ENCODE measurements around the gene DYRK3.
"Not testable (repeated sequence)": the region's sequence is repeated elsewhere in the genome, so short reads cannot be mapped to it uniquely, and the experiment has no call there.

DYRK3 gene

DNA sequence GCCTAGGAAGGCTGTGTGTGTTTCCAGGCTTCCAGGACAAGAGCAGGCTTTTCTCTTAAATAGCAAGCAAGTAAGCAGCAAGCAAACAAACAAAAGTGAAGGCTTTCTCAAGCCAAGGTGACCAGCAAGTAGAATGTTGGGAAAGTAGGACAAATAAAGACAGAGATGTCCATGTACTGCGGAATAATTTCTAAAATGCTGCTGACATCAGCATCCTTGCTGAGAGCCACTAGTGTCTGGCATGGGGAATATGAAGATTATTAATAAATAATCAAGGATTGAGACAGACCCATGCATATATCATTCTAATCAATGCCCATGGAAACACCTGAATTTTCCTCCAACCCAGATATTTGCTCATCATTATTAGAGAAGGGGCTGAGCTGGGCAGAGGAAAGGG lies 6.4 kb upstream of the DYRK3 start:
- DNase-seq (ENCODE audit: low spot score) (no peak), FAIRE-seq (no peak)

DNA sequence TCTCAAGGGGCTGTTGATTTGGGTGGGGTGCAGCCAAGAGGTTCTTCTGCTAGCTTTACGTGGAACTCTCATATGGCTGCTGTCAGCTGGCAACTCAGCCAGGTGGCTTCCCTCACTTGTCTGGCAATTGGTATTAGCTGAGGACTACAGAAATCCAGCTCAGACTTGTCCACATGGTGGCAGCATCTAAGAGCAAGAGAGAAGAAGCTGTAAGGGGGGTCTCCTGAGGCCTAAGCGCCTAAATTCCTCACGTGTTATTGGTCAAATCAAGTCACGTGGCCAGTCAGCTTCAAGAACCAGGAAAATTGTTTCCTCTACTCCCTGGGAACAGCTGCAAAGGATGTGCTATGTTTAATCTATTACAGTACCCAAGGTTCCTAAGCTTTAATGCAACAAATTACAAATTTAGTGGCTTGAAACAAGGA lies 4.2 kb upstream of the DYRK3 start:
- DNase-seq (ENCODE audit: low spot score): peak; percentile 52

DNA sequence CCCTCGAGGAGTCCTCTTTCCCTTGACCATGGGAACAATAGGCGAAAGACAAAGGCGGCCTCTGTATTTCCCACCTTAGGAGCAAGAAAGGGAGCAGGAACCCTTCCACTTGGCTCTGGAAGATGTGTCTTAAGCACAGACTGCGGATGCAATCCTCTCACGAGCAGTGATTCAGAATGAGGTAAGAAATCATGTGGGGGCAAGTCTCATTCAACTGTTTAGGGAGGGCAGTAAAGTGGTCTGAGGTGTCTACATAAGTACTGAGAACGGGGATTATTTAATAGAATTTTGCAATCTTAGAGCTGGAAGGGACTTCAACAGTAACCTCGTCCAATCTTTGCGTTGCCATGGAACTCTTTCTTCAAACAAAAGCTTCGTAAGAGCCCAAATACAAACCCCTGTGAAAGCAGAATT lies 1.6 kb upstream of the DYRK3 start:
- FAIRE-seq (no peak), DNase-seq (ENCODE audit: low spot score) (peak; percentile 28)

More for the DNA sequence above, 4.2 kb upstream of the DYRK3 start:
- no peak for FAIRE-seq

DNA sequence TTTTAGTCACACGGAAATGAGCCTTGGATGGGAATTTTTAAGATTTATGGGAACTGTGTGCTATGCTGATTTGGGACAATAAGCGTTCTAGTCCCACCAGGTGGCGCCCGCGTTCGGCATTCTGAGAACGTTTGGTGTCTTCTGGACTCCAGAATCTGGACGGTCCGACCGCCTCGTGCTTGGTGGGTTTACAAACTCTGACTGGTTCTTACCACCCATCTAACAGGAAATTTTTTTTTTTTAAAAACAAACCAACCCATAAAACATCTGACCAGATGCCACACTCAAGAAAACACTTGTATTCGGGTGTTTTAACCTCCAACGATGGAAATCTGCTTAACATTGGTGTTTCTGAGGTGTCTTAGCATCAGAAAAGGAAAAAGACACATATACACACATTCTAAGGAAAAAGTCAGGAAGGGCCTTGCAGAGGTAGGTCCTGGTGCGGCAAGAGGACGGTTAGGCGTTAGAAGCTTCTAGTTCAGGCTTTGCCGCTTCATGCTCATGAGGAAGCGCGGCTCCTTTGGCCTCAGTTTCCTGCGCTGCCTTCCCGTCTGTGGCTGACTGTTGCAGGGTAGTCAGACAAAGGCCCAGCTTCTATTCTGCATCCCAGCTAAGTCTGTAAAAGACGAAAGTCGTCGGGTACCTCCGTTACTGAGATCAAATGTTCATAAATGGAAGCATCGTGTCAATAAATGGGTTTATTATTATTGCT lies 814 bp upstream of the DYRK3 start:
- peak; percentile 69 for DNase-seq (ENCODE audit: low spot score)

DNA sequence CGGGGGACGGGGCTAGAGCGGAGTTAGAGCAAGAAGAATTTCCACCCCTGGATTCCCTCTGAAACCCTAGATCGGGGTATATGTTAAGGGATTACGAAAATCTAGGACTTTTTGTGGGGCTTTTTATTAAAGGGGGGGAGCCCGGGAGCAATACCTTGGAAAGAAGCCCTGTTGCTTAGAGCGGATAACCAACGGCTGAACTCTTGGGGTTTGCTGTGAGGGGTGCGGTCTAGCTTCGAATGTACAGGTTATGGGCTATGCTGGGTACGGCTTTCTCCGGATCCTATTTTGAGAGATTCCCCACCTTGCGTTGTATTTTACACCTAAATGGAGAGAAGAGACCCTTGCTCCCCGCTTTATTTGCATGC lies 626 bp downstream of the DYRK3 start:
- FAIRE-seq: no peak
- DNase-seq (ENCODE audit: low spot score): no peak

More for the DNA sequence above, 814 bp upstream of the DYRK3 start:
- no peak for FAIRE-seq

DNA sequence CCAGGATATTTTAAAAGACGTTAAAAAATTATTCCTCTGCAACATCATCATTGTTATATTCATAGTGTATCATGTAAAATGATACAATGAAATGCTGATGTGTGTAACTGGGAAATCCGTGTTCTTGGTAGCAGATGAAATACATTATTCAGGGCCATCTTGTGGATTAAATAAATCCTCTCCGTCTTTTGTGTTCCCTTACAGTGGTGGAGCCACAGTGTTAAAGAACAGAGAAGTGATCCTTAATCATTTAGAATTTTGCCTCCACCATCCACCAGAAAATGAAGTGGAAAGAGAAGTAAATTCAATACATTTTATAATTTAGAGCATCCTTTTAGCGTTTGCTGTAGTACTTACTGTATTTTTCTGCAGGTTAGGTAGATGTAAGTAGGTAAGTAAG lies 1.3 kb downstream of the DYRK3 start:
- no peak for FAIRE-seq

DNA sequence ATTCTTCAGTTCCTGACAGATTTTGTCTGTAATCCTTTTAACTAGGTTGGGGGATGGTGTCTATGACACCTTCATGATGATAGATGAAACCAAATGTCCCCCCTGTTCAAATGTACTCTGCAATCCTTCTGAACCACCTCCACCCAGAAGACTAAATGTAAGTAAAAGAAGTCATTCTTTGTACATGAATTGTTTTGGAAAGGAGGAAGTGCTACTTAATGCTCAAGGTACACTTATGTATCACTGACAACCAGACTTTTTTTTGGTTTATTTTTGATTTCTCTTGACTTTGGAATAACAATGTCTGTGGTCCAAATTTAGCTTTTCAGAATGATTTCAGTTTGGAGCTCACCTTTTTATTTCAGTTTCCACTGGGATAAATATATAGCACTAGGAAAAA lies 2.3 kb downstream of the DYRK3 start:
- DNase-seq (ENCODE audit: low spot score) (no peak), FAIRE-seq (no peak)

More for the DNA sequence above, 1.3 kb downstream of the DYRK3 start:
- no peak for DNase-seq (ENCODE audit: low spot score)

DNA sequence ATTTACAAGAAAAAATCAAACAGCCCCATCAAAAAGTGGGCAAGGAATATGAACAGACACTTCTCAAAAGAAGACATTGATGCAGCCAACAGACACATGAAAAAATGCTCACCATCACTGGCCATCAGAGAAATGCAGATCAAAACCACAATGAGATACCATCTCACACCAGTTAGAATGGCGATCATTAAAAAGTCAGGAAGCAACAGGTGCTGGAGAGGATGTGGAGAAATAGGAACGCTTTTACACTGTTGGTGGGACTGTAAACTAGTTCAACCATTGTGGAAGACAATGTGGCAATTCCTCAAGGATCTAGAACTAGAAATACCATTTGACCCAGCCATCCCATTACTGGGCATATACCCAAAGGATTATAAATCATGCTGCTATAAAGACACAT lies 6.7 kb downstream of the DYRK3 start:
- not testable (repeated sequence) for DNase-seq (ENCODE audit: low spot score); FAIRE-seq

DNA sequence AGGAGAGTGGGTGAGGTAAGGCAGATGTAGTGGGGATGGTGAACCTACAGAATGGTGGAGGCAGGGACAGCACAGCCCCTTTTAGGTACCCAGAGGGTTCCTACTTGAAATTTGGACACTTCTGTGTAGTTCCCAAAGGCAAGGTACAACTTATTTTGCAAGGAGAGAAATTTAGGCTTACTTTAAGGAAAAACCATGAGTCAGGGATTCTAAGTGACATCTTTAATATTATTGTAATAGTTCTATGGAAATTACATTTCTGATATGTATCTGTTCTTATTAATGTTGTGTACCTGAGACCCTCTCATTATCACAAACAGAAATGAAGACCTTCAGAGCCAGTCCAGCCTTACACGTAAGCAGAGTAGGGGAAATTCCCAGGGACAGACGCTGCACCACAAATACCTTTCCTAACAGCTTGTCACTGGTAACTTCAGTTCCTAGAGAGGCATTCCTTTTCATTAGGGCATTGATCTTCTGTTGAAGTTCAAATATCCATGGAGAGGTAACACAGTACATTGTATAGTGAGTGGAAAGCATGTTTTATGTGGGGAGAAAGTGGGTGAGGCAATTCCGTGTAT lies 7.9 kb downstream of the DYRK3 start:
- FAIRE-seq (no peak), DNase-seq (ENCODE audit: low spot score) (no peak)

DNA sequence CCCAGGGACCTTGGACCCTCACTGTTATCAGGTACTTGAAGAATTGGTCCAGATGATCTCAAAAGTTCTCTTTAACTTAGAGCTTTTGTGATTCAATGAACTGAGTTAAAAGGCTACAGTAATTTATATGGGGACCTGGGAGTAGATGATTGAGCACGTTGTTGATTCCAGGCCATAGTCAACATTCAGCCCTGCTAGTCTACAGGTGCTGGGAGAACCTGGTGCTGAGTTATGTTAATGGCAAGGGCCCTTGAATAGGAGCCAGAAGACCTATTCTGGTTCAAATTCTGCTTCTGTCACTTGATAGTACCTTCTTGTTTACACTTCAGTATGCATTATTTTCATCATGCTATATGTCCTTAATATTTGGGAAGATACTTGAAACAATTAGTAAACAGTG lies 11.2 kb downstream of the DYRK3 start:
- DNase-seq (ENCODE audit: low spot score) (no peak), FAIRE-seq (no peak)

DNA sequence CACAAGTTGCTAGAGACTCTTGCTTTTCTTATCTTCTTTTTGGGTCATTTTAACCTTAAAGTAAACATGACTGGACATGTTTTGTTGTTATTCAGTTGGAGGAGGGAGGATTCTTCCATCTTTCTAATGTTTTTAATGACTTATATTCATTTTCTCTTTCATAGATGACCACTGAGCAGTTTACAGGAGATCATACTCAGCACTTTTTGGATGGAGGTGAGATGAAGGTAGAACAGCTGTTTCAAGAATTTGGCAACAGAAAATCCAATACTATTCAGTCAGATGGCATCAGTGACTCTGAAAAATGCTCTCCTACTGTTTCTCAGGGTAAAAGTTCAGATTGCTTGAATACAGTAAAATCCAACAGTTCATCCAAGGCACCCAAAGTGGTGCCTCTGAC lies 11.9 kb downstream of the DYRK3 start:
- no peak for DNase-seq (ENCODE audit: low spot score)
- FAIRE-seq: no peak

DNA sequence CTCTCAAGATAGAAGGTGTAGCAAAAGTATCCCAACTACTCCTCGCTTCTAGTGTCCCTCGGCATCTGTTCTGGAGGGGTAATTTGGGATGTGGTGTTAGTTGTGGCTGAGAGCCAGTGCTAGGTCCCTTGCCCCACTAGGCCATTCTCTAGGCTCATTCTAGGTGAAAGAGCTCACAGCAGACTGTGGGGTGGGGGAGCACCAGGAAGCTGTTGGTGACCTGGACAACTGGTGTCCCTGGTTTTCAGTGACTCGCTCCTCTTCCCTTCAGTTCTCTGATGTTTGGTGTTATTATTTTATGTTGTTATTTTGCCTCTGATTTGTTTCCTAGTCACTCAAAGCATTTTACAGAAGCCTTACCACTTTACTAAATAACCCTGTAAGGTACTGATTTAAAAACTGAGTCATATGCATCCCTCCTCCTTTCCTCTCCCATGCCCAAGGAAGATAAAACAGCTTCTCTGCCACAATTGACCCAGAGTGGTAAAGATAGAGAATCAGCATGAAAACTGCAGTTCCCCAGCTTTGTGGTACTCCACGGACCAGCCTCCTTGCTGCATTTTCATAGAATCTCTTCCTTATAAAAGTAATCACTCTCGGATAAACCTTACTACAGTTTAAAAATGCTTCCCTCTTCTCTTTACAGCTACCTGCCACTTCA lies 14.1 kb downstream of the DYRK3 start:
- DNase-seq (ENCODE audit: low spot score): no peak
- FAIRE-seq: no peak

DNA sequence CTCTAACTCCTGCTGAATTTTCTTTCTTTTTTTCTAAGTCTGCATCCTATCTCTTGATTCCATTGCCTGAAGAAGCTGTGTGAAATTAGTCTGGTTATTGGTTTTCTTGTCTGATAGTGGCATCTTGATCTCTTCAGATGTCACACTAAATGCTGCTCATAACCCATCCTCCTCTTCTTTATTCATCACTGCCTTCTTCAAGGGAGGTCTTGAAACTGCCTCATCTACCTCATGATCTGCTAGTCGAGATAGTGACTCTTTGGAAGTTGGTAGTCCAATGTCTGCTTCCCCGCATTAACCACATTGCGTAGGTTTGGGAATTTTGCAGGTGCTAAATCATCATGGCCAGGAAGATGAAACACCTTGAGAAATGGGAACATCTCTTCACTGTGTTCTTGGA lies 15.7 kb downstream of the DYRK3 start:
- no peak for FAIRE-seq

DNA sequence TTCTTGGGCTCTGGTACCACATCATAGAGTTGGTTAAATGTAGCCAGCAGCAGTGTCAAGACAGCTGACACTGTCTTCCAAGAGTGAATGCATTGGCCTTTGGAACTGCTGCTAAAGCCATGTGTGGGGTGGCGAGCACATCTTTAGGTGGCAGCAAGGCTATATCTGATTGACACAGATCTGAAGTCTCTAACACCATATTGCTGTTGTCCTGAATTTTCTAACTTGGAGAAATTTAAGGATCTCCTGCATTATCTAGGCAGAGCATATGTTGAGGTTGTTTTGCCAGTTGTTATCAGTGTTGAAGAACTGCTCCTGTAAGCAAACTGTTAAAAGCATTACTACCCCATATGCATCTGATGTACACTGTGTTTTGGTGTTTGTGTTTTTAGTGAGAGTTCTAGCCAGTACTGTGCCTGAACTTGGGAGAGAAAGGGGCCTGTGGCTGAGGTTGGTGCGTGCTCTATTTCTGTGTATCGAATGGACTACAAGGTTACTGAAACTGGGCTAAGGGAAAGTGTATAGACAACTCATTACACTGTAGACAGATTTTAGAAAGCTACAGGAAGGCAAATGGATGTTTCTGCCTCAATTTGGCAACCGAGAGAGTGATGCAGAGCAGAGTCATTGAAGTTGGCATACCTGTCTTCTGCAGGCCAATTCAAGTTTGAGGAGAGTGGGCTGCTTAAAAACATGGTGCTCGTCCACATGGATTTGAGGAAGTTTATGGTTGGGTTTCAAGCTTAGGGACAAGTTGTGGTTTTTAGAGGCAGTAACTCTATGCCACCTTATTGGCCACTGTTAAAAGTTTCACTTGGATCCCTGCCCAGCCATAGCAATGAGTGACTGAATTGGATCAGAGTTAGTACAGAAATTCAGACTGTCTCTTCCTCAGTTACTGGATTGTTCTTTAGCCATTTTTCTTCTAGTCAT lies 16.9 kb downstream of the DYRK3 start:
- no peak for DNase-seq (ENCODE audit: low spot score)
- FAIRE-seq: no peak

More for the DNA sequence above, 15.7 kb downstream of the DYRK3 start:
- no peak for DNase-seq (ENCODE audit: low spot score)

DNA sequence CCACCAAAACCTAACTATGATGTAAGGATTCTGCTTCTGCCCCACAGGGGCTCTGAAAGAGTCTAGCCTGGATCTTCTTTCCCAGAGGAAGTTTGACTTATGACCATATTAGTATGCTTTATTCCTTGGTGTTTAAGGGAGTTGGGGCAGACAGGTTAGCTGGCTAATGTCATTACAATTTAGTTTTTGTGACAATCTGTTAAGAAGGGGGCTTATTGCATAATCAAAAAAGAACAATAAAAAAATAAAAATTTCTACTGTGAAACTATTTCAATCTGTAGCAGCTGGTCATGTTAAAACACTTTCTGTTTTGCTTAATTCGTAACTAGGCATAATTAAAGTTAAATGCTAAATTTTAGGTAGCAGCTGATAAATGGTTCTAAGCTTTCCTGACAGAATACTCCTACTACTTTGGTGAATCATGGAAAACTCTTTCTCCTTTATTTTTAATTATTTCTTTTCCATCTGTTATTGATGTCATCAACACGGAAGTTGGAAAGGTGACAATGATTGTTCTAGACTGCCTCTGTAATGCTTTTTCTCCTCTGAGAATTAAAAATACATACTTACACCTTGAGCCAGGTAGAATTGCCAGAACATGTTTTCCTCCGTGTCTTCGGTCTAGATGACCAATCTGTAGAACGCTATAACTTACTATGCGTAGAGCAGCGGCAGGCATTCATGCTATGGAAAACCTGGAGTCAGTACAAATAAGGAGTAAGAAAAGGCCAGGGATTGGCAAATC lies 18.6 kb downstream of the DYRK3 start:
- DNase-seq (ENCODE audit: low spot score) (no peak), FAIRE-seq (no peak)

DNA sequence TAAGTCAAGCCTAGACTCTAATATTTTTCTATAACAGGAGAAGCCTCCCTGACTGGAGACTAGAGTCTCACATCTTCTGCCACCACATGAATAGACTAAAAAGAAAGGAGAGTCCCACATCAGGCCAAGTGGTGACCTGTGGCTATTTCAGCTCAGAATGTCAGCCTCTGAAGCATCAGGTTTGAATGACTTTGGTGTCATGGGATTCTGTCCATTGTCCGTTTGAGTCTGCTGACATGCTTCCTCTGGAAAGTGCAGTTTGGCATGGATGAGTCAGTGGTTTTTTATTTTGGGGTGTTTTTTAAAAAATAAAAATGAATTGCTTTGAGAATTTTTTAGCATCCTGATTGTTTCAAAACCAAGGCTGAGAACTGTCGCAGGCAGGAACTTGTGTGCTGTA lies 19.5 kb downstream of the DYRK3 start:
- FAIRE-seq (no peak), DNase-seq (ENCODE audit: low spot score) (no peak)

DNA sequence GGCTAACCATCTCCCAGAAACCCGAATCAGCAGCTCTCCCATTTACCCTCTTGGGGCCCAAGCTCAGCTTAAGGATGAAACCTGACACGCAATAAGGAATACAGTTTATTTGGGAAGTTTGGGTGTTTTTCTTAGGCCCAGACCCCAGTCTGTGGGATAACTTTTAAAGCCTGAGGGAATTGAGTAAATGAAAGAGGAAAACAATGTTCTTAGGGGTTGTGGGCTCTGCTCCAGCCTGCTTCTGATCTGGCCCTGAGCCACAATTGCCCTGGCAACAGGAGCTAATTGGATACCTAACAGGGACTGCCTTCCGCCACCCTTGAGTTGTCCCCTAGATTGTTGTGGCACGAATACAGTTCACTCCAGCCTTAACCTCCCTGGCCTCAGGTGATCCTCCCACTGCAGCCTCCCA lies 20.1 kb downstream of the DYRK3 start:
- DNase-seq (ENCODE audit: low spot score) (no peak), FAIRE-seq (no peak)

DNA sequence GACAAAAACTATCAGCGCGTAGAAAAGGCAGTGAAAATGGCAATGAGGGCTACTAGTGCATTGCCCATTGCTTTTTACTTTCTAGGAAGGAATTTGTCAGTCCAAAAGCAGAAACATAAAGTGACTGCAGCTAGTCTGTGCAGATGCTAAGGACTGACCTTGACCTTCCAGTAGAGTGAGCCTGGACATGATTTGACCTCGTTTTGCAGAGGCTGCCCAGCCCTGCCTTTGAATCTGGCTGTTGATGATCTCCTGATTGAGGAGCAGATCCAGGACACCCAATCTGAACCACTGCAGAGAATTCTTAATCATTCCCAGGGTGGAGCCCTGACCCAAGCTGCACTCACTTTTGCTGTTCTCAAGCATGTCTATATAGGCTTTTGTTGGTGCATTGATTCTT lies 21.6 kb downstream of the DYRK3 start:
- no peak for FAIRE-seq
- no peak for DNase-seq (ENCODE audit: low spot score)

DNA sequence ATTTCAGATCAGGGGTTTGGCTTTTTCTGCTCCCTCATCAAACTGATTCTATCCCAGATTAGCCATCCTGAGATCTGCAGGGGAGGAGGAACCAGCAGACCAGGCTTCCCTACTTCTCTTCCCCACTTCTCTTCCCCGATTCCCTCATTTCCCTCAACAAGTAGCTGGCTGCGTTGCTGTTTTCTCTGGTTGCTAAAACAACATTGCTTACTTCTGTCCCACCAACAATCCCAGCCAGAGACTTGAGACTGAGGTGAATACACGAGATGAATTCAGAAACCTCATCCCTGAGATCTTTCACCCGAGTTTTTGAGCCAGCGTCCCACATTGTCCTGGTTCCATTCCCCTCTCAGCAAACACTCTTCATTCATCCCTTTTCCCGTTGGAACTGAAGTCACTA lies 22.4 kb downstream of the DYRK3 start:
- DNase-seq (ENCODE audit: low spot score) (no peak), FAIRE-seq (no peak)

DNA sequence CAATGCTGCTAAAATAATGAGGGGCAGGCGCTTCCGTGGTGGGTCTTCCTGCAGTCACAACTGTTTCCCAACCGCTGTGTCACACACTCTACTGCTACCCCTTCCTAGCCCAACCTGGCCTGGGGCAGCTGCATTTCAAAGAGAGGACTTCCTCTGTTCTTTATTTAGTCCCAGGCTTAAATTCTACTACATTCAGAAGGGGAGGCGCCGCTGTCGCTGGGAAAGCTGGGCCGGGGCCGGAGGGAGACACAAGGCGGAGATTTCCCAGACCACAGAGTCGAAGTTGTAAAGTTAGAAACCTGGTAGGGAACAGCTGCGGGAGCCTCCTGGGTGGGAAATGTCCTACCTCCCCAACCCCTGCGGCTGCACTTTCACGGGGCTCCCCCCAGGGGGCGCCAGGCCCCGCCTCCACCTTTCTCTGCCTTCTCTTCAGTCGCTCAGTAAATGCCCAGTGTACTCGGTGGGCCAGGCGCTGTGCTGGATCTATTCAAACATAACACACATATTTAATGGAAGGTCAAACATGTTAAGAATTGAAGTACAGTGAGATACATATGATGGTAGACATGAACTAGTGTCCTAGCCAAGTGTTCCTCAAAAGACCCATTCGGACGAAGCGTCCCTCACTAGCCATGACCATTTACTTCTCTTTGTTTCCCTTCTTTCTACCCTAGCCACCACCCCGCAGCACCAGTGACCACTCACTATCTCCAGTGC lies 23.1 kb downstream of the DYRK3 start:
- FAIRE-seq (no peak), DNase-seq (ENCODE audit: low spot score) (peak; percentile 62)

DNA sequence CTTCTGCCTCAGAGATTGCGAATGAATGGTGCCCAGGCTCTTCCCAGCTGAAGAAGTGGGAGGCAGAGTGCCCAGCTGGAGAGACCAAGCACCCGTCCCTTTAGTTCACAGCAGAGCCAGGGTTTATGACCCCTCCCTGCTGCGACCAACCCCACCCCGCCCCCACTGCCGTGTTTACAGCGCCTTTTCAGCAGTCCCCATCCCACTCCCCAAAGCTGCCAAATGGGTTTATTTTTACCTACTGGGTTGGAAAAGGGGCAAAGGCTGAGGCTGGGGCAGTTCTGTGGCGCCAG lies 23.6 kb downstream of the DYRK3 start:
- FAIRE-seq: no peak
- DNase-seq (ENCODE audit: low spot score): no peak
